Body of pancreas (tissue), 4 donors: ENCODE data around the gene PLA2G4C.

ENCODE experiments used
- CTCF ChIP-seq, 7 experiments: fragments of 450-650 bp in 4 of 7; fragments of 200-600 bp in 3 of 7; sonication (generic) in 3 of 7; IDR thresholded peaks; one replicate each; pipeline ENCODE4 v1.5.1; 2016 to 2019; ENCODE audit warnings: antibody characterized with exemption in 7 of 7
- POLR2A ChIP-seq, 3 donors: fragments of 450-650 bp; IDR thresholded peaks; one replicate each; pipeline ENCODE4 v1.6.1; 2016; ENCODE audit warnings: antibody characterized with exemption in 3 of 3, mild to moderate bottlenecking in 2 of 3

GRCh38 chr19:48123907-48124651 lies 13.5 kb upstream of the PLA2G4C start:
- TF ChIP-seq CTCF (IDR thresholded peaks at IDR 0.05) (no peak), POLR2A (IDR thresholded peaks at IDR 0.05) (no peak)
